H9 (cell line): ENCODE results near the gene LECT2. TPM values are rescaled to one million over a fixed set of nuclear protein-coding genes. Genes with fewer than 3 reads are reported as not detected.

Source experiments
- DNase-seq: peaks from one replicate; pipeline ENCODE4 v3.0.0-alpha.2; 2017
- H2AFZ ChIP-seq: one replicate; pipeline ENCODE4 v1.6.1; 2013; ENCODE audit warnings: mild to moderate bottlenecking, low read length, control low read depth, moderate library complexity
- H2AK5ac ChIP-seq: 2 replicates; pipeline ENCODE4 v1.6.1; 2013; ENCODE audit warnings: low read length, control low read depth, mixed read lengths; ENCODE audit not compliant: insufficient read length
- H2BK120ac ChIP-seq: one replicate; pipeline ENCODE4 v1.6.1; 2013; ENCODE audit warnings: low read depth, mild to moderate bottlenecking, low read length, control low read depth, inconsistent platforms; ENCODE audit not compliant: poor library complexity, severe bottlenecking
- H2BK12ac ChIP-seq: 2 replicates; pipeline ENCODE4 v1.6.1; 2013; ENCODE audit warnings: low read length, control low read depth, mixed read lengths, low read depth; ENCODE audit not compliant: insufficient read length
- H2BK15ac ChIP-seq: 2 replicates; pipeline ENCODE4 v1.6.1; 2013; ENCODE audit warnings: low read depth, low read length, control low read depth
- H2BK20ac ChIP-seq: one replicate; pipeline ENCODE4 v1.6.1; 2013; ENCODE audit warnings: low read depth, mild to moderate bottlenecking, low read length, control low read depth, inconsistent platforms; ENCODE audit not compliant: poor library complexity, severe bottlenecking
- H2BK5ac ChIP-seq: 2 replicates; pipeline ENCODE4 v1.6.1; 2013; ENCODE audit warnings: low read length, control low read depth, mixed read lengths; ENCODE audit not compliant: insufficient read length
- H3K14ac ChIP-seq: 2 replicates; pipeline ENCODE4 v1.6.1; 2013; ENCODE audit warnings: low read length, control low read depth; ENCODE audit not compliant: insufficient read depth
- H3K18ac ChIP-seq: 2 replicates; pipeline ENCODE4 v1.6.1; 2013; ENCODE audit warnings: low read depth, mild to moderate bottlenecking, mixed read lengths, low read length, control low read depth; ENCODE audit not compliant: insufficient read length
- H3K23ac ChIP-seq: 2 replicates; pipeline ENCODE4 v1.6.1; 2013; ENCODE audit warnings: low read length, control low read depth, mixed read lengths, low read depth; ENCODE audit not compliant: insufficient read length
- H3K23me2 ChIP-seq: 2 replicates; pipeline ENCODE4 v1.6.1; 2013; ENCODE audit warnings: low read depth, mild to moderate bottlenecking, mixed read lengths, low read length, control low read depth; ENCODE audit not compliant: insufficient read length, poor library complexity, severe bottlenecking
- H3K27ac ChIP-seq: 2 replicates; pipeline ENCODE4 v1.5.1; 2013; ENCODE audit warnings: low read length, control low read depth, mixed read lengths, low read depth; ENCODE audit not compliant: insufficient read length
- H3K27me3 ChIP-seq: 2 replicates; pipeline ENCODE4 v1.6.1; 2013; ENCODE audit warnings: low read length, control low read depth, inconsistent platforms; ENCODE audit not compliant: insufficient read depth
- H3K4ac ChIP-seq: 2 replicates; pipeline ENCODE4 v1.6.1; 2013; ENCODE audit warnings: low read depth, mild to moderate bottlenecking, control low read depth, inconsistent platforms, low read length, moderate library complexity
- H3K4me1 ChIP-seq: 2 replicates; pipeline ENCODE4 v1.6.1; 2013; ENCODE audit warnings: low read length, control low read depth, inconsistent platforms; ENCODE audit not compliant: insufficient read depth
- H3K4me2 ChIP-seq: 2 replicates; pipeline ENCODE4 v1.6.1; 2013; ENCODE audit warnings: low read length, control low read depth, mixed read lengths; ENCODE audit not compliant: insufficient read length, insufficient read depth
- H3K56ac ChIP-seq: 2 replicates; pipeline ENCODE4 v1.6.1; 2013; ENCODE audit warnings: low read depth, mild to moderate bottlenecking, mixed read lengths, low read length, control low read depth; ENCODE audit not compliant: insufficient read length
- H3K79me1 ChIP-seq: 2 replicates; pipeline ENCODE4 v1.6.1; 2013; ENCODE audit warnings: low read depth, mild to moderate bottlenecking, moderate library complexity, low read length, control low read depth, inconsistent platforms; ENCODE audit not compliant: insufficient read depth, poor library complexity, severe bottlenecking
- H3K79me2 ChIP-seq: 2 replicates; pipeline ENCODE4 v1.6.1; 2013; ENCODE audit warnings: low read length, control low read depth, inconsistent platforms; ENCODE audit not compliant: insufficient read depth
- H3K9ac ChIP-seq: 2 replicates; pipeline ENCODE4 v1.6.1; 2013; ENCODE audit warnings: low read length, control low read depth, mixed read lengths; ENCODE audit not compliant: insufficient read length; ENCODE audit errors: extremely low read depth
- H3K9me3 ChIP-seq: one replicate; pipeline ENCODE4 v1.6.1; 2013; ENCODE audit warnings: low read depth, low read length, inconsistent platforms; ENCODE audit not compliant: control insufficient read depth
- H3T11ph ChIP-seq: one replicate; pipeline ENCODE4 v1.6.1; 2013; ENCODE audit warnings: mild to moderate bottlenecking, low read length, control low read depth, inconsistent platforms
- H4K20me1 ChIP-seq: one replicate; pipeline ENCODE4 v1.6.1; 2013; ENCODE audit not compliant: control insufficient read depth, insufficient read length, insufficient read depth
- H4K5ac ChIP-seq: 2 replicates; pipeline ENCODE4 v1.6.1; 2013; ENCODE audit warnings: low read depth, mild to moderate bottlenecking, mixed read lengths, low read length, control low read depth; ENCODE audit not compliant: insufficient read length
- H4K8ac ChIP-seq: replicated peaks from 2 replicates; pipeline ENCODE4 v1.6.1; 2013; ENCODE audit warnings: low read length, control low read depth, mixed read lengths, low read depth; ENCODE audit not compliant: insufficient read length
- H4K91ac ChIP-seq: 2 replicates; pipeline ENCODE4 v1.6.1; 2013; ENCODE audit warnings: low read depth, mild to moderate bottlenecking, moderate library complexity, mixed read lengths, low read length, control low read depth; ENCODE audit not compliant: insufficient read length
- H3K27ac Mint-ChIP-seq, 3 experiments: 2 replicates in 2 of 3; 3 replicates in 1 of 3; pipeline ENCODE4 v1.8.0; 2020 to 2021; ENCODE audit warnings: mixed read lengths in 3 of 3, mild to moderate bottlenecking in 1 of 3, moderate library complexity in 1 of 3
- H3K27me3 Mint-ChIP-seq: 2 replicates; pipeline ENCODE4 v1.8.0; 2021; ENCODE audit warnings: low read depth, mild to moderate bottlenecking, moderate library complexity, mixed read lengths
- H3K36me3 Mint-ChIP-seq, 3 experiments: 2 replicates in 2 of 3; 3 replicates in 1 of 3; pipeline ENCODE4 v1.8.0; 2020 to 2021; ENCODE audit warnings: low read depth in 3 of 3, mixed read lengths in 3 of 3; ENCODE audit not compliant: insufficient read depth in 1 of 3
- H3K4me1 Mint-ChIP-seq, 2 experiments: 2 replicates each; pipeline ENCODE4 v1.8.0; 2020; ENCODE audit warnings: mixed read lengths in 2 of 2
- H3K4me3 Mint-ChIP-seq, 2 experiments: 2 replicates in 1 of 2; 3 replicates in 1 of 2; pipeline ENCODE4 v1.8.0; 2020 to 2021; ENCODE audit warnings: mild to moderate bottlenecking in 2 of 2, mixed read lengths in 2 of 2, moderate library complexity in 1 of 2
- H3K9me3 Mint-ChIP-seq, 2 experiments: 2 replicates in 1 of 2; 3 replicates in 1 of 2; pipeline ENCODE4 v1.8.0; 2020; ENCODE audit warnings: mild to moderate bottlenecking in 2 of 2, mixed read lengths in 2 of 2, moderate library complexity in 1 of 2
- CTCF ChIP-seq: fragments of 200-600 bp; sonication (generic); conservative IDR thresholded peaks from 3 replicates; pipeline ENCODE4 v1.8.0; 2021; ENCODE audit warnings: antibody characterized with exemption, mild to moderate bottlenecking
- WGBS: extraction: QIAGEN DNeasy Blood & Tissue Kit; methylation state at CpG from one replicate; pipeline ENCODE4 v1.1.7; 2013; ENCODE audit warnings: missing lambda C conversion rate, low lambda C conversion rate, mixed read lengths; ENCODE audit not compliant: insufficient read length; ENCODE audit errors: extremely low coverage; 5-methylcytosine and 5-hydroxymethylcytosine counted together
- total RNA-seq: library from RNA; stranded (reverse); gene quantifications from 2 replicates; pipeline ENCODE4 v1.2.1, GENCODE V29; 2021

LECT2 gene
- total RNA-seq, 1 experiment from 2014 or later, result not detected

- Histone ChIP-seq H3K23me2 (no peaks in the 10 kb centered on the region), H2BK20ac (no peak overlapping the region), H3T11ph (no peak overlapping the region), H3K14ac (no peak overlapping the region), H3K79me1 (no peaks in the 10 kb centered on the region), H2AK5ac (no peak overlapping the region), H3K56ac (no peak overlapping the region), H3K9ac (no peak overlapping the region), H3K4me2 (no peak overlapping the region), H3K27me3 (no peaks in the 10 kb centered on the region; the same call in 1 of the 2 replicates), H4K8ac (no peak overlapping the region), H4K20me1 (no peaks in the 10 kb centered on the region), H4K5ac (no peak overlapping the region), H3K9me3 (no peaks in the 10 kb centered on the region), H3K4ac (no peak overlapping the region), H3K18ac (no peak overlapping the region), H4K91ac (no peak overlapping the region), H2BK120ac (no peak overlapping the region), H3K27ac (no peak overlapping the region), H3K4me1 (no peaks in the 10 kb centered on the region), H3K79me2 (no peaks in the 10 kb centered on the region), H2BK15ac (no peak overlapping the region), H2AFZ (no peak overlapping the region), H2BK12ac (no peak overlapping the region), H2BK5ac (no peak overlapping the region), H3K23ac (no peak overlapping the region)
- Mint-ChIP-seq H3K4me1 (no peaks in the 10 kb centered on the region), H3K27me3 (peaks cover 77% of the 10 kb centered on the region), H3K9me3 (no peaks in the 10 kb centered on the region), H3K36me3 (no peaks in the 10 kb centered on the region), H3K4me3 (no peak overlapping the region), H3K27ac (no peak overlapping the region)
- no peak for TF ChIP-seq CTCF
- DNase-seq, result no peak
- no CpG with 5 or more reads among the region's 1 CpG for WGBS
Measured at GRCh38 chr5:135921388-135921787, 33.4 kb downstream of the LECT2 start.
